Measurements from ENCODE around the gene LMOD3.

- no peak for TF ChIP-seq MAX (IDR thresholded peaks at IDR 0.05)
- TF ChIP-seq CHD2 (IDR thresholded peaks at IDR 0.05; ENCODE audit: low read length, partially characterized antibody) = no peak
- TF ChIP-seq MYC (IDR thresholded peaks at IDR 0.05; ENCODE audit: borderline replicate concordance, low read length) = no peak
- TF ChIP-seq, protein P1, sequence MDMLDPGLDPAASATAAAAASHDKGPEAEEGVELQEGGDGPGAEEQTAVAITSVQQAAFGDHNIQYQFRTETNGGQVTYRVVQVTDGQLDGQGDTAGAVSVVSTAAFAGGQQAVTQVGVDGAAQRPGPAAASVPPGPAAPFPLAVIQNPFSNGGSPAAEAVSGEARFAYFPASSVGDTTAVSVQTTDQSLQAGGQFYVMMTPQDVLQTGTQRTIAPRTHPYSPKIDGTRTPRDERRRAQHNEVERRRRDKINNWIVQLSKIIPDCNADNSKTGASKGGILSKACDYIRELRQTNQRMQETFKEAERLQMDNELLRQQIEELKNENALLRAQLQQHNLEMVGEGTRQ (IDR thresholded peaks at IDR 0.05) = no peak
- TF ChIP-seq, protein P2, sequence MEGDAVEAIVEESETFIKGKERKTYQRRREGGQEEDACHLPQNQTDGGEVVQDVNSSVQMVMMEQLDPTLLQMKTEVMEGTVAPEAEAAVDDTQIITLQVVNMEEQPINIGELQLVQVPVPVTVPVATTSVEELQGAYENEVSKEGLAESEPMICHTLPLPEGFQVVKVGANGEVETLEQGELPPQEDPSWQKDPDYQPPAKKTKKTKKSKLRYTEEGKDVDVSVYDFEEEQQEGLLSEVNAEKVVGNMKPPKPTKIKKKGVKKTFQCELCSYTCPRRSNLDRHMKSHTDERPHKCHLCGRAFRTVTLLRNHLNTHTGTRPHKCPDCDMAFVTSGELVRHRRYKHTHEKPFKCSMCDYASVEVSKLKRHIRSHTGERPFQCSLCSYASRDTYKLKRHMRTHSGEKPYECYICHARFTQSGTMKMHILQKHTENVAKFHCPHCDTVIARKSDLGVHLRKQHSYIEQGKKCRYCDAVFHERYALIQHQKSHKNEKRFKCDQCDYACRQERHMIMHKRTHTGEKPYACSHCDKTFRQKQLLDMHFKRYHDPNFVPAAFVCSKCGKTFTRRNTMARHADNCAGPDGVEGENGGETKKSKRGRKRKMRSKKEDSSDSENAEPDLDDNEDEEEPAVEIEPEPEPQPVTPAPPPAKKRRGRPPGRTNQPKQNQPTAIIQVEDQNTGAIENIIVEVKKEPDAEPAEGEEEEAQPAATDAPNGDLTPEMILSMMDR (IDR thresholded peaks at IDR 0.05) = no peak
- no peak for TF ChIP-seq POLR2A (IDR thresholded peaks at IDR 0.05; ENCODE audit: low read length)
- no peak for TF ChIP-seq BHLHE40 (IDR thresholded peaks at IDR 0.05; ENCODE audit: low read depth, low read length)
- no peak for TF ChIP-seq JUN (IDR thresholded peaks at IDR 0.05)
- TF ChIP-seq RAD21 (conservative IDR thresholded peaks at IDR 0.05 in 1 of 2, IDR thresholded peaks at IDR 0.05 in 1 of 2) = no peak
Measured at GRCh38 chr3:69087030-69087791, 35.2 kb downstream of the LMOD3 start.
